Lower lobe of right lung (tissue), 2 donors: ENCODE measurements around the gene WDFY4. TPM values are rescaled to one million over a fixed set of nuclear protein-coding genes. Genes with fewer than 3 reads are reported as not detected.

ENCODE experiments used
- ATAC-seq, 2 donors: fragments of 200-7000 bp; cut with Tn5 transposase; one replicate each; pipeline ENCODE4 v1.9.1; 2020 to 2022; ENCODE audit warnings: mild to moderate bottlenecking in 2 of 2, moderate library complexity in 2 of 2
- DNase-seq: peaks from one replicate; pipeline ENCODE4 v3.0.0-alpha.2; 2020
- H3K27ac ChIP-seq: fragments of 200-600 bp; one replicate; pipeline ENCODE4 v1.8.0; 2022
- H3K27me3 ChIP-seq: fragments of 200-600 bp; one replicate; pipeline ENCODE4 v1.8.0; 2022; ENCODE audit warnings: low read depth
- H3K36me3 ChIP-seq: fragments of 200-600 bp; one replicate; pipeline ENCODE4 v1.8.0; 2022; ENCODE audit warnings: mild to moderate bottlenecking
- H3K4me1 ChIP-seq: fragments of 200-600 bp; one replicate; pipeline ENCODE4 v1.8.0; 2022
- H3K4me3 ChIP-seq: fragments of 200-600 bp; one replicate; pipeline ENCODE4 v1.8.0; 2022; ENCODE audit warnings: mild to moderate bottlenecking
- H3K9me3 ChIP-seq: fragments of 200-600 bp; one replicate; pipeline ENCODE4 v1.8.0; 2022
- intact Hi-C: fragments of 100-400 bp; cut with DNase I; formaldehyde crosslinking; loops from one replicate; pipeline ENCODE4 v1.11.0; 2022
- total RNA-seq: library from RNA; stranded (reverse); fragmentation: NEBNext Ultra II Directional; extraction: Animal tissue kit (Norgen Biotek cat#: 25700); gene quantifications from one replicate; pipeline ENCODE4 v1.2.1, GENCODE V29; 2021
- TF ChIP-seq, protein P1 (sequence below): fragments of 200-600 bp; IDR thresholded peaks from one replicate; pipeline ENCODE4 v1.8.0; 2022; ENCODE audit warnings: antibody characterized with exemption, mild to moderate bottlenecking
- donor health status: DM: no; HTN: yes; CAD: no; lungs with severe emphysema.

The WDFY4 gene
- total RNA-seq, 1 donor from 2014 or later, result 44.4 TPM

DNA sequence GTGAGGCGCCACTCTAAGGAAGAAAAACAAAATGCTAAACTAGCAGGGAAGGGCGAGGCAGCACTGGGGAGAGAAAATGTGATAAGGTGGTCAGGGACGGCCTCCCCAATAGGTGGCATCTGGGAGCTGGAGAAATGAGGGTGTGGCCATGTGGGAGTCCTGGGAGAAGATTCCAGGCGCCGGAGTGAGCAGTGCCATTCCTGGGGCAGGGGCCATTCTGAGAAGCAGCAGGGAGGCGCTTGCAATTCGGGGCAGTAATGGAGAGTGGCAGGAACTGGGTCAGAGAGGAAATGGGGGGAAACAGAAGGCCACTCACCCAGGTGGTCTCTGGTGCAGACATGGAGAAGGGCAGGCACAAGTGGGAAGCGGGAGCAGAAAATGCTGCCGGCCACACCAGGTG lies 316.7 kb downstream of the WDFY4 start:
- no peak for ATAC-seq
- DNase-seq, result no peak

DNA sequence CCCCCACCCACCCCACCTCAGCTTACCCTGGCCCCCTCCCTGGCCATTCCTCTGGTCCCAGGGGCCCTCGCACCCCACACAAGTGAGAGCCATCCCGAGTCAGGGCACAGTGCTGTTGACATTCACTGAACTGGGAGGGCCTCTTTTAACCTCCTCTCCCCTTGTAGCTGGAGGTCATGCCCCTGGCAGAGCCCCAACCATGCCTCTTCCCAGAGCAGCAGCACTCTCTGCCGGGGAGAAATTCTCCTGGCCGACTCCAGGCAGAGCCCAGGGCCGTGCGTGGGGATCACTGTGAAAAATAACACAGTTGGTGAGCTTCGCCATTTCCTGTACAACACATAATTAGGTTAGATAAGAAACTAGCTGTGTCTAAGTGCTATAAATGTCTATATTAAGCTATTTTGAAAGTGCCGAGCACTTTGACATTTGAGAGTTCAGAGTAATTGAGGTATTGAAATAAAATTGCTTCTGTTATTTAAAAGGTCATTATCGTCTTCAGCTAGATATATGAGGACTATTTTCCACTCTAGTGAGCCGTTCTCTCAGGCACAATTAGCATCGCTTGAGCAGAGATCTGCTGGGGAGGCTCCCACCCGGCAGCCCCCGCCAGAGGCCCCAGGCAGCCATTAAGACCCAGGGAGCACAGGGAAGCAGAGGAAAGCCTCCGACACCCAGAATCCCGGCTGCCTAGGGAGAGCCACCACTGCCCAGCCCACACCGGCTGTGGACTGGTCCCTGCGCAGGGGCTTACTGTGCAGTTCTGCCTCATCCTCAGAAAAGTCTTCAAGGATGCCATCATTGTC lies 317.4 kb downstream of the WDFY4 start:
- H3K27ac ChIP-seq, result no peak overlapping the region
- no peaks in the 10 kb centered on the region for H3K9me3 ChIP-seq
- no peaks in the 10 kb centered on the region for H3K36me3 ChIP-seq
- TF ChIP-seq, protein P1, sequence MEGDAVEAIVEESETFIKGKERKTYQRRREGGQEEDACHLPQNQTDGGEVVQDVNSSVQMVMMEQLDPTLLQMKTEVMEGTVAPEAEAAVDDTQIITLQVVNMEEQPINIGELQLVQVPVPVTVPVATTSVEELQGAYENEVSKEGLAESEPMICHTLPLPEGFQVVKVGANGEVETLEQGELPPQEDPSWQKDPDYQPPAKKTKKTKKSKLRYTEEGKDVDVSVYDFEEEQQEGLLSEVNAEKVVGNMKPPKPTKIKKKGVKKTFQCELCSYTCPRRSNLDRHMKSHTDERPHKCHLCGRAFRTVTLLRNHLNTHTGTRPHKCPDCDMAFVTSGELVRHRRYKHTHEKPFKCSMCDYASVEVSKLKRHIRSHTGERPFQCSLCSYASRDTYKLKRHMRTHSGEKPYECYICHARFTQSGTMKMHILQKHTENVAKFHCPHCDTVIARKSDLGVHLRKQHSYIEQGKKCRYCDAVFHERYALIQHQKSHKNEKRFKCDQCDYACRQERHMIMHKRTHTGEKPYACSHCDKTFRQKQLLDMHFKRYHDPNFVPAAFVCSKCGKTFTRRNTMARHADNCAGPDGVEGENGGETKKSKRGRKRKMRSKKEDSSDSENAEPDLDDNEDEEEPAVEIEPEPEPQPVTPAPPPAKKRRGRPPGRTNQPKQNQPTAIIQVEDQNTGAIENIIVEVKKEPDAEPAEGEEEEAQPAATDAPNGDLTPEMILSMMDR, result no peak
- H3K4me3 ChIP-seq, result no peak overlapping the region
- H3K4me1 ChIP-seq, result no peaks in the 10 kb centered on the region
- intact Hi-C loops, result no loop called here
- ATAC-seq, result no peak
- DNase-seq, result no peak
- H3K27me3 ChIP-seq, result no peaks in the 10 kb centered on the region

More for the DNA sequence above, 316.7 kb downstream of the WDFY4 start:
- Histone ChIP-seq H3K27ac (no peak overlapping the region), H3K4me3 (no peak overlapping the region), H3K27me3 (no peaks in the 10 kb centered on the region), H3K36me3 (no peaks in the 10 kb centered on the region), H3K9me3 (no peaks in the 10 kb centered on the region), H3K4me1 (no peaks in the 10 kb centered on the region)
- TF ChIP-seq, protein P1, result peak; percentile 7
- intact Hi-C loops, result no loop called here

DNA sequence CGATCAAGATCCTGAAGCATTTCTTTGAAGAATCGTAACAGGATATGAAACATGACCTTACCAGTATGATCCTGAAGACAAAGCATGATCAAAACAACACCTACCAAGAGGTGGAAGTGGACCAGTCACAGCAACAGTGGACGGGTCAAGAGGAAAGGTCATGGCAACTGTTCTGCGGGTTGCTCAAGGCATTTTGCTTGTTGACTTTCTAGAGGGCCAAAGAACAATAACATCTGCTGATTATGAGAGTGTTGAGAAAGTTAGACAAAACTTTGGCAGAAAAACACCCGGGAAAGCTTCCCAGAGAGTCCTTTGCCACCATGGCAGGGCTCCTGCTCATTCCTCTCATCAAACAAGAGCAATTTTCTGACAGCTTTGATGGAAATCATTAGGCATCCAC lies 320.6 kb downstream of the WDFY4 start:
- Histone ChIP-seq H3K36me3 (no peaks in the 10 kb centered on the region), H3K27ac (no peak overlapping the region), H3K27me3 (no peaks in the 10 kb centered on the region), H3K9me3 (no peaks in the 10 kb centered on the region), H3K4me3 (no peak overlapping the region), H3K4me1 (peaks cover 6% of the 10 kb centered on the region)
- ATAC-seq (no peak), DNase-seq (no peak)
- TF ChIP-seq, protein P1, result no peak
- intact Hi-C loops, result no loop called here

DNA sequence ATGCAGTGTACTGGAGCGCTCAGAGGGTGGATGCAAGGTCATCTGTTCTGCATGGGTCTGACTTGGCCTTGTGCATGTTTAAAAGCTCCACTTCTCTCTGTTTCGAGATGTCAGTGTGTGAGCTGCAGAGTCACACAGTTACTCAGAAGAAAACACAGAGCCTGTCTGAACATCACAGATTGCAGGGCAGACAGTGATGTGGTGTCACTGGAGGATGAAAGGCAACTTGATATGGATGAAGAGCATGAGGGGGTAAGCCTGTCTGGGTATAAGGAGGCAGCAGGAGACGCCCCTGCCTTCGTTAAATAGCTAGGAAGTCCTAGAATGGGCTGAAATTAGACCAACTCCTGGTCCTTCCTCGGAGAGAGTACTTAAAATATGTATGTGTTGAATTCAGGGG lies 322.5 kb downstream of the WDFY4 start:
- DNase-seq, result no peak
- H3K27ac ChIP-seq, result no peak overlapping the region
- peaks cover 12% of the 10 kb centered on the region for H3K4me1 ChIP-seq
- TF ChIP-seq, protein P1, result no peak
- ATAC-seq, result no peak
- intact Hi-C loops, result no loop called here
- no peaks in the 10 kb centered on the region for H3K27me3 ChIP-seq
- H3K4me3 ChIP-seq, result no peak overlapping the region
- no peaks in the 10 kb centered on the region for H3K9me3 ChIP-seq
- no peaks in the 10 kb centered on the region for H3K36me3 ChIP-seq

DNA sequence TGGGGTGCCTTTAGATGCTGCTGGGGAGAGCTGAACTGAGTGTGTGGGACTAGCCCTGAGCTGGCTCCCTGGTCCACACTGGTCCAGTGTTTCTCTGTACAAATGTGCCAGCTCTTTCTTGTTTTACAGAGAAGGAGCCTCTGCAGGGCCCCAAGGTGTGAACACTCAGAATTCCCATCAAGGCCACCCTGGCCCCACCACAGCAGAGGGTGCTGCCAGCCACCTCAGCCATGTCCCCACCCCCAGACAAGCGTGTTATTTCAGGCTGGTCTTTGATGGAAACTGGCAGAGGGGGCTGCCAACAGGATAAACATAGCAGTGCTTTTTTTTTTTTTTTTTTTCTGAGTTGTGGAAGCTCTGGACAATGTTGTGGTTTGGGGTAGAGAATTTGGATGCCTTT lies 323.4 kb downstream of the WDFY4 start:
- TF ChIP-seq, protein P1, result no peak
- no peak for ATAC-seq
- H3K9me3 ChIP-seq, result no peaks in the 10 kb centered on the region
- peaks cover 12% of the 10 kb centered on the region for H3K4me1 ChIP-seq
- intact Hi-C loops, result no loop called here
- H3K27ac ChIP-seq, result no peak overlapping the region
- DNase-seq, result no peak
- no peak overlapping the region for H3K4me3 ChIP-seq
- H3K27me3 ChIP-seq, result no peaks in the 10 kb centered on the region
- no peaks in the 10 kb centered on the region for H3K36me3 ChIP-seq
